GM19372 (cell line): Measurements from ENCODE around the gene OR11H6.
"Not testable (repeated sequence)": the region's sequence is repeated elsewhere in the genome, so short reads cannot be mapped to it uniquely, and the experiment has no call there.

Experiments
- ATAC-seq: cut with Tn5 transposase; IDR thresholded peaks from one replicate; pipeline ENCODE4 v1.9.1; 2021; ENCODE audit warnings: mild to moderate bottlenecking, low read depth, moderate library complexity; ENCODE audit not compliant: unreplicated experiment

OR11H6 gene

DNA sequence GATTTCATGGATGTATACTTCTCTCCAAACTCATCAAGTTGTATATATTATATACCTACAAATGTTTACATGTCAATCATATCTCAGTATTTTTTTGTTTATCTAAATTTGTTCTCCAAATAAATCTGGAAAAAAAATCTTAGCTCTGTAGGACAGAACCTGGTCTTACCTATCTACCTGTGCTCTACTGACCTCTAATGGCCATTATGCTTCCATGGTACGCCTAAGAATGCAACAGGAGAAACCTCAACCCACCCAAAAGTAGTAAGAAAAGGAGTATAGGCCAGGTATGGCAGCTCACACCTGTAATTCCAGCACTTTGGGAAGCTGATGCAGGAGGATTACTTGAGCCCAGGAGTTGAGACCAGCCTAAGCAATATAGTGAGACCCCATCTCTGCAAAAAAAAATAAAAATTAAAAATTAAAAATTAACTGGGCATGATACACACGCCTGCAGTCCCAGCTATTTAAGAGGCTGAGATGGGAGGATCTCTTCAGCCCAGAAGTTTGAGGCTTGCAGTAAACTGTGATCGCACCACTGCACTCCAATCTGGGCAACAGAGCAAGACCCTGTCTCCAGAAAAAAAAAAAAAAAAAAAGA lies 24.2 kb downstream of the OR11H6 start:
- ATAC-seq: no peak

DNA sequence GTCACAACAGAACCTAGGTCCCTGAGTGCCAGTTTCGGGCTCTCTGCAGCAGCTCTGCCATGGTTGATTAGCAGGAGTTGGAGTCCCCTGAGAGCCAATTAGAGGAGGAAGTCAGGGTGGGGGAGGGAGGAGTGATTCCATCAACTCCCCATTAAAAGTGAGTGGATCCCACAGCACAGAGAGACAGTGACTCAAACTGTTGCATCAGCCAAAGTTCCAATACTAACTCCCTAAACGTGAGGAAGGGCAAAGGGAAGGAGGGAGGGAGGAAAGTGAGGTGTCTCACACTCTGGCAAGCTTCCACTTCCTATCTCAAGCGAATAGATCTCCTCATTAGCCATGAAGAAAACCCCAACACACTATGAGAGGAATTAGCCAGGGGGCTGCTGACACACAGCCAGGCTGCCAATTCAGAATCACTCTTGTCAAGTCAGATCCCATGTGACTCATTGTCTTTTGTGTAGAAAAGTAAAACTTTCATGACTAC lies 39.2 kb downstream of the OR11H6 start:
- ATAC-seq: no peak

DNA sequence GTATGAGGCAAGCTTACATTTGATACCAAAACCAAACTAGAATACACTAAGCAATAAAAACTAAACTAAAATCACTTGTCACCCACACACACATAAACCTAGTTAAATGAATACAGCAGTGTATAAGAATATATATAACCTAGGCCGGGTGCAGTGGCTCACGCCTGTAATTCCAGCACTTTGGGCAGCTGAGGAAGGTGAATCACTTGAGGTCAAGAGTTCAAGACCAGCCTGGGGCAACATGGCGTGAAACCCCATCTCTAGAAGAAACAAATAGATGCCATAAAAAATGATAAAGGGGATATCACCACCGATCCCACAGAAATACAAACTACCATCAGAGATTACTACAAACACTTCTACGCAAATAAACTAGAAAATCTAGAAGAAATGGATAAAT lies 40.9 kb downstream of the OR11H6 start:
- ATAC-seq: not testable (repeated sequence)

DNA sequence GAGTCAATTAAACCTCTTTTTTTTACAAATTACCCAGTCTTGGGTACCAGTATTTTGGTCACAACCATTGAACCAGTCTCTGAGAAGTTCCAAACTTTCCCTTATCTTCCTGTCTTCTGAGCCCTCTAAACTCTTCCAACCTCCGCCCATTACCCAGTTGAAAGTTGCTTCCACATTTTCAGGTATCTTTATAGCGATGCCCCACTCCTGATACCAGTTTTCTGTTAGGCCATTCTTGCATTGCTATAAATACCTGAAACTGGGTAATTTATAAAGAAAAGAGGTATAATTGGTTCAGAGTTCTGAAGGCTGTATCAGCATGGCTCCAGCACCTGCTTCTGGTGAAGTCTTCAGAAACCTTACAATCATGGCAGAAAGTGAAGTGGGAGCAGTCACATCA lies 50.6 kb downstream of the OR11H6 start:
- no peak for ATAC-seq
